Ishikawa (cell line): ENCODE measurements around the gene PSMG2.

Experiments
- CEBPB ChIP-seq: IDR thresholded peaks from 2 replicates; pipeline ENCODE4 v1.6.1; 2012
- EGR1 ChIP-seq: IDR thresholded peaks from 2 replicates; pipeline ENCODE4 v1.6.1; 2012
- FOXM1 ChIP-seq: IDR thresholded peaks from 2 replicates; pipeline ENCODE4 v1.6.1; 2012; ENCODE audit warnings: low read depth, borderline replicate concordance
- NFIC ChIP-seq: IDR thresholded peaks from 2 replicates; pipeline ENCODE4 v1.6.1; 2012
- TAF1 ChIP-seq: IDR thresholded peaks from 2 replicates; pipeline ENCODE4 v1.6.1; 2012; ENCODE audit warnings: low read depth, mild to moderate bottlenecking
- TEAD4 ChIP-seq: IDR thresholded peaks from 2 replicates; pipeline ENCODE4 v1.6.1; 2012
- YY1 ChIP-seq: IDR thresholded peaks from 2 replicates; pipeline ENCODE4 v1.6.1; 2012; ENCODE audit warnings: low read depth
- TF ChIP-seq, protein P1 (sequence below): IDR thresholded peaks from 2 replicates; pipeline ENCODE4 v1.6.1; 2012; ENCODE audit warnings: low read depth, mild to moderate bottlenecking
- TF ChIP-seq, protein P2 (sequence below): IDR thresholded peaks from 2 replicates; pipeline ENCODE4 v1.6.1; 2012

DNA sequence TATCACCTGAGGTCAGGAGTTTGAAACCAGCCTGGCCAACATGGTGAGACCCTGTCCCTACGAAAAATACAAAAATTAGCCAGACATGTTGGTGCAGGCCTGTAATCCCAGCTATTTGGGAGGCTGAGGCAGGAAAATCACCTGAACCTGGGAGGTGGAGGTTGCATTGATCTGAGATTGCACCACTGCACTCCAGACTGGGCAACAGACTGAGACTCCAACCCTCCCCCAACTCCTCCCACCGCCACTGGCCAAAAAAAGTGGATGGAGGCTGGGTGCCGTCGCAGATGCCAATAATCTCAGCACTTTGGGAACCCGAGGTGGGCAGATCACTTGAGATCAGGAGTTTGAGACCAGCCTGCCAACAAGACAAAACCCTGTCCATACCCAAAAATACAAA lies 34.8 kb upstream of the PSMG2 start:
- TF ChIP-seq FOXM1 (no peak), NFIC (no peak), TEAD4 (no peak), EGR1 (no peak), CEBPB (no peak), YY1 (no peak), TAF1 (no peak)
- TF ChIP-seq, protein P1, sequence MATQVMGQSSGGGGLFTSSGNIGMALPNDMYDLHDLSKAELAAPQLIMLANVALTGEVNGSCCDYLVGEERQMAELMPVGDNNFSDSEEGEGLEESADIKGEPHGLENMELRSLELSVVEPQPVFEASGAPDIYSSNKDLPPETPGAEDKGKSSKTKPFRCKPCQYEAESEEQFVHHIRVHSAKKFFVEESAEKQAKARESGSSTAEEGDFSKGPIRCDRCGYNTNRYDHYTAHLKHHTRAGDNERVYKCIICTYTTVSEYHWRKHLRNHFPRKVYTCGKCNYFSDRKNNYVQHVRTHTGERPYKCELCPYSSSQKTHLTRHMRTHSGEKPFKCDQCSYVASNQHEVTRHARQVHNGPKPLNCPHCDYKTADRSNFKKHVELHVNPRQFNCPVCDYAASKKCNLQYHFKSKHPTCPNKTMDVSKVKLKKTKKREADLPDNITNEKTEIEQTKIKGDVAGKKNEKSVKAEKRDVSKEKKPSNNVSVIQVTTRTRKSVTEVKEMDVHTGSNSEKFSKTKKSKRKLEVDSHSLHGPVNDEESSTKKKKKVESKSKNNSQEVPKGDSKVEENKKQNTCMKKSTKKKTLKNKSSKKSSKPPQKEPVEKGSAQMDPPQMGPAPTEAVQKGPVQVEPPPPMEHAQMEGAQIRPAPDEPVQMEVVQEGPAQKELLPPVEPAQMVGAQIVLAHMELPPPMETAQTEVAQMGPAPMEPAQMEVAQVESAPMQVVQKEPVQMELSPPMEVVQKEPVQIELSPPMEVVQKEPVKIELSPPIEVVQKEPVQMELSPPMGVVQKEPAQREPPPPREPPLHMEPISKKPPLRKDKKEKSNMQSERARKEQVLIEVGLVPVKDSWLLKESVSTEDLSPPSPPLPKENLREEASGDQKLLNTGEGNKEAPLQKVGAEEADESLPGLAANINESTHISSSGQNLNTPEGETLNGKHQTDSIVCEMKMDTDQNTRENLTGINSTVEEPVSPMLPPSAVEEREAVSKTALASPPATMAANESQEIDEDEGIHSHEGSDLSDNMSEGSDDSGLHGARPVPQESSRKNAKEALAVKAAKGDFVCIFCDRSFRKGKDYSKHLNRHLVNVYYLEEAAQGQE: no peak
- TF ChIP-seq, protein P2, sequence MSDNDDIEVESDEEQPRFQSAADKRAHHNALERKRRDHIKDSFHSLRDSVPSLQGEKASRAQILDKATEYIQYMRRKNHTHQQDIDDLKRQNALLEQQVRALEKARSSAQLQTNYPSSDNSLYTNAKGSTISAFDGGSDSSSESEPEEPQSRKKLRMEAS: no peak
